Ammon's horn (tissue), 1 donor: ENCODE results near the gene PRKCE.
"Not testable (repeated sequence)": the region's sequence is repeated elsewhere in the genome, so short reads cannot be mapped to it uniquely, and the experiment has no call there.

Experiments
- DNase-seq: peaks from one replicate; pipeline ENCODE4 v3.0.0-alpha.2; 2016; ENCODE audit warnings: low spot score

Gene PRKCE

GRCh38 chr2:45837812-45838341 lies 186.4 kb downstream of the PRKCE start:
- no peak for DNase-seq

- peak; percentile 75 for DNase-seq
Measured at GRCh38 chr2:45839508-45840251, 188.2 kb downstream of the PRKCE start.

DNA sequence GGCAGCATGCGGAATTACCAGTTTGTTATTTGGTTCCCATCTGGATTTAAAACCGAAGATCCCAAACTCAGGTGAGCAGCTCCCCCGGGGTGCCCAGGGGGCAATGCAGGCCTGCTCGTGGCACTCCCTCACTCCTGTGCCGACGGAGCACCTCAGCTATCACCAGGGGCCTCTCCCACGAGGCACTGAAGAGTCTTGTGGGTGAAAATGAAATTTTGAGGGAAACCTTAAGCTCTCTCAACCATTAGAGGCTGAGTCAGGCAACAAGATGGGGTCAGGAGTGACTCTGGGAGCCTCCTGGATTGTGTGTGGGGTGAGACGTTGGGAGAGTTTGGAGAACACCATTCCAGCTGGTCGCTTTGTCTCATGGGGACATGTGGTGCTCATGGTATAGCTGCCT lies 189.0 kb downstream of the PRKCE start:
- DNase-seq, result no peak

DNA sequence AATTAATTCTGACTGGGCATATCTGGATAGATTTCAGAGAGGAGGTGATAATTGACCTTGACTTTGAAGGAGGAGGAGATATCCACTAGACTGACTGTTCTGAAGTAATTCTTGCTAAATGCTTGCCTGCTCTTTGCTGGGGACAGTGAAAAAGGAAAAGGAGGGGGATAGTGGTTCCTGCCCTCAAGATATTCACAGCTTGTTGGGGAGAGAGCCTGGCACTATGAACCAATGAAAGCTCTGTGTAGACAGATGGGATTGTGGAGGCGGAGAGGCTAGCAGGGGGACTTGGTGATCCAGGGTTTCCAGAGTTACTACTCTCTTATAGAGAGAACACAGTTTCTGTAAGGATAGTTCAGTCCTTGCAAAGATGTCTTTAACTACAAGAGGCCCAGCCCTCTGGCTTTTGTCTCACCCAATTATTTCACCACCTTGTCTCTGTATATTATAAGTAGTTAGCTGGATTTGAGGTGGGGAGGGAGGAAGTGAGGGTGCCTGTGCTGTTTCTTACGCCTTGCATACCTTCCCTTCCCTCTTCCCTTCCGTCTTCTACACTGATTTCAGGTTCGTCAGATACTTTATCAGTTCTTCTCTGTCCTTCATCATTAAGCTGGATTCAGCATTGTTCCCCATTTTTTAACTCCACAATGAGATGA lies 190.4 kb downstream of the PRKCE start:
- DNase-seq, result no peak

- no peak for DNase-seq
Measured at GRCh38 chr2:45843136-45843535, 191.7 kb downstream of the PRKCE start.

DNA sequence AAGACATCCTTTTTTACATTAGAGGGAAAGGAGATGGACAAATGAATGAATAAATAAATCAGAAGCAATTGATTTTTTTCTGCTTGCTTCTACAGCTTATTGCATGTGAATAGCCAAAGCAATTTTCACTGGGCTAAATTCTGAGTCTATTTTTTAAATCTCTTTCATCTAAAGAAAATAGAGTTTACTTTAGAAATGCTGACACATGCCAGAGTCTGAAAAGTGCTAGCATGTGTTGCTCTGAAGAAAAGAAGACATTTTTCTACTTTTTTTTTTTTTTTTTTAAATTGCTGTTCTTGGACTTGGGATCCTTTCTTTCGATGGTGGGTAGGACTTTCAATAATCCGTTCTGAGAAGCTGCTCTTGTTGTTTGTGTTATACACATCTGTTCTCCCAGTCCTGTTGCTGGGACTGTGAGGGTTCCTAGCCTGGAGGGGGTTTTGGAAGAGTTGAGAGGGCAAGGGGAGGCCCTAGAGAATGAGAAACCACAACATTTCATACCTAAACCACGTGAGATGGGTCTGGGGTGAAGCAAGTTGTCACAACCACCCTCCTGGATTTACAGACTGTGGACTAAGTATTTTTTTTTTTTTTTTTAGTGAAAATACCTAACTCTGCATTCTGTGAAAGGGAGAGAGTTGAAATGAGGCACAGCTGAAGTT lies 193.5 kb downstream of the PRKCE start:
- no peak for DNase-seq

DNA sequence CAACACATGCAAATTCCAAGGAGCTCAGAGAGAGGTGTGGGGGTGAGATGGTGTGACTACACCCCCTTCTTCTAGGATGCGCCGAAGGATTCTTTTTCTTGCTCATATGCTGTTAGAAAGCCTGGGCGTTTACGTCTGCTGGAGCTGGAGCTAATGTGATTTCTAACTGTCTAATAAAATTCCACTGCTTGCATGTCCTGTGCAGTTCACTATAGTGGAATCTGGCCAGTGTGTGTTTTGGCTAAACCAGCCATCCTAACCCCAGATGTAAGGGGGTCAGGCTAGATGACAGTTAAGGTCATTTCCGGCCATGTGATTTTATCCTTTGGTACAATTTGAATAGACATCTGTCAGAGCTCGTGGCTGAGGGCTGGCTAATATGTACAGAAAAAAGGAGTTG lies 194.1 kb downstream of the PRKCE start:
- DNase-seq, result no peak

DNA sequence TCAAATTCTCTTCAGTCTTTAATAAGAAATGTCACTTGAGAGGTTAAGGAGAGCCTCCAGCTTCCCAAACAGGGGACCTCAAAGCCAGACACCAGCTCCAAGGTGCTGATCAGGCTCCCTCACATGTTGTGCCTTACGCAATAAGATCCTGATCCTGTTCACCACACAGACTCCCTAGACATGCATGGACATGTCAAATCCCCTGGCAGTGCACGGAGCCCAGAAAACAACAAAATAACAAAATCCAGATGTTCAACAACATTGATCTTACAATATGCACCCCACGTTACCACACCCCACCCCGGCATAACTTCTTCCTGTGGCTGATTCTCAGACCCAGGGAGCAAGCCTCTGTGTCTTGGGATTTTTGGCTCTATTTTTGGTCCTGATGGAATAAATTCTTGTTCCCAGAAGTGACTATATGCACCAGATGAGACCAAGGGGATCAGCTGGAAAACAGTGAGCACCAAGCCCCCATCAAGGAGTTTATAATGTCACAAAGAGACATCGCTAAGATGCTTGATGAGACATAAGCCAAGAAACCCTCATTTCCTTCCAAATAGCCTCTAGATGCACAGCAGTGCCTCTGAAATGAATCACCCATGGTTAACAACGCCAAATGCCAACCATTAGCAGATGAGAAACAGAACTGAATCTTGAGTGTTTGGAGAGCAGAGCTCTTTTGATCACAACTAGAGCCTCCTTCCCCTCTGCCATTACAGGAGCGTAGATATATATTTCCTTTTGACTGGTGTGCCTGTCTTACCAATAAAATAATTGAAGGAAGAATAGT lies 198.2 kb downstream of the PRKCE start:
- no peak for DNase-seq

DNA sequence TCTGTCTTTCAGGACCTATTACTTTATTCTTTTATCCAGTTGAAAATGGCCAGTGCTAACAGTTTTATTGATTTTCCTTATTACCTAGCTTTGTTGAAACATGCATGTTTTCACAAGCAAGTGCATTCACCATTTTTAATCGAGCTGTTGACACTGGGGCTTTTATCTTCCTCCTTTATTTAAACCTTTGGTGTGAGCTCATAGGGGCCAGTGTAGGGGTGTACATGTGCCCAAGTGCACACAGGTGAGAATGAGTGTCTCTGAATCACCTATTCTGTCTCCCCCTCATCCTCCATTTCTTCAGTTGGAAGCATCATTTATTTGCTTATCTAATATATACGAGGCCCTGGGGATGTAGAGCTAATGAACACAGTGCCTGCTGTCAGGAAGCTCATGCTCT lies 199.1 kb downstream of the PRKCE start:
- no peak for DNase-seq

DNA sequence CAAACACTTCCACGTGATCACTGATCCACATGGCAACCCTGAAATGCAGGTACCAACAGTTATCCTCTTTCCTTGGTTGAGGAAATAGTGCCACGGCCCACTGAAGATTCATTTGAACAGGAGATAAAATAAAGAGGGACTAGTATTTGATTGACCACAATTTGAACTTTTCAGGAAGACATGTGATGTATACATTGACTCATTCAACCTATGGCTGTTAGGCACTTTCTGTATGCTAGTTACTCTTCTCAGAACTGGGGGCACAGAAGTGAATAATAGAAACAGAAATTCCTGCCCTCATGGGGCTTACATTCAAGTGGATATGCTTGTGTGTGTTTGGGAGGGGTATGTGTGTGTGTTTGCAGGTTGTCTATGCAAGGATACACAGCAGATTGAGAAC lies 199.6 kb downstream of the PRKCE start:
- no peak for DNase-seq

DNA sequence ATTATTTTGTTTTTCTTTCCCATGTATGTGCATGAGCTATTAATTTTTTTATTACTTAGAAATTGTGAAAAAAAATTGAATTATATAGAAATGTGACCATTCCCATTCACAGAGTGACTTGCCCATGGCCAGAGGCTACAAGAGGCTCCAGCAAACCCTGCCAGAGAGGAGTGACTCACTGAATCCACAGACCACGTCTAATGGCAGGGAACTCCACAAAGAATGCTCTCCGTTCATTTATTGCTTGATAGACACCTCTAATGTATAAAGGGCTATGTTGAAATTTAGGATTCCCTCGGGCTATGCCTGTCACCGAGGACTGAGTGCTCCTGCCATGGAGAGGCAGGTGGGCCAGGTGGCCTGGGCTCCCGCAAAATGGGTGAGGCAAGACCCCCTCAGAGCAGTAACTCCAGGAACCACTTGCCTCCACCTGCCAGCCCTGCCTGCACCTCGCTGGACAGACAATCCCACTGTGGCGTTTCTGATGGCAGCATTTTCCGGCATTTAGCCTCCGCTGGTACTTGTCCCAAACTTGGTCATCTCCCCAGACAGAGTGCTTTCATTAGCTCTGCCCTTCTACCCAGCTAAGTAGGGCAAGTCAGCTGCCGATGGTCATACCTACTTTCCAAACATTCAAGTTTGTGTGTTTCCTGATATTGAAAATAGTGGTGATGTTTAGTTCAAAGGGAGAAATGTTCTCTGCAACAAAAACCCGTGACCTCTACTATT lies 200.3 kb downstream of the PRKCE start:
- DNase-seq, result no peak

DNA sequence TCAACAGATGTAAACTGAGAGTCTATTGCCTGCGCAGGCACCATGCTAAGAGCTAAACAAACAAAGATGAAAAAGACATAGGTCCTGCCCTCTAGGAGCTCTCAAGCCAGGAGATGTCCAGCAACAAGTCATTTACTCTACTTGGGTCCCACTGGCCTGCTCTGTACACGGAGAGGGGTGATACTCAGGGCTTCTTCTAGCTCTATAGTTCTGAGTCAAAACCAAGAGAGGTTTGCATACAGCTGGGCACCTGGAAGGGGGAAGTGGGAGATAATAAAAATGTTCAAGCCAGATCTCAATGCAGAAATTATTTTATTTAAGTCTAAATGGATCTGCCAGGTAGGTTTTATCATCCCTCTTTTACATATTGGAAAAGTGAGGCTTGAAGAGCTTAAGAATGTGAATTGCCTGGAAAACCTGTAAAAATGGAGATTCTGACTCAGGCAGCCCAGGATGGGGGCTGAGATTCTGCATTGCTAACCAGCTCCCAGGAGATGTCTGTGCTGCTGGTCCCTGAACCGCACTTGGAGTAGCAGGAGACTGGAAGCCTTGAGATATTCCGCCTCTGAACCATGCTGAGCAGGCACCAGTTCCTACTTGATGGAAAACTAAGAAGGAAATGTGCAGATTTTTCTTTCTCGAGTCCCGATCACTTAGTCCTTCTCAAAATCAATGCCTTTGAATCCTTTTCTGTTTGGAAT lies 201.1 kb downstream of the PRKCE start:
- DNase-seq, result no peak

DNA sequence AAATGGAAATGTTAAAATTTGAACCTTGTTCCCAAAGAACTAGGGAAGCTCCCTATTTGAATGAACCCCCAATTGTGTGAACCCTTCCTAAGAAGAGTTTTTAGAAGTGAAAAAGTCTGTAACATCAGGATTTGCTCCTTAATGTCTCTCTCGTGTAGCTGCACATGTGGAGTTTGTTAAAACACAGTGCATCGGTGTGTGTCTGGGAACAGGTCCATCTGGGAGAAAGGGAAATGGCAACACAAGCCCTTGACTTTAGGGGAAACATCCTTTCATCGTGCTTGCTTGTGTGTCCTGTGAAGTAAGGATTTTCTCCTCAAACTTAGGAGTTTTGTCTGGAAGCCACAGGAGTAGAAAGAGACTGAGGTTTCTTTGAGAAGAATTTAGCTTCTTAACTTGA lies 203.9 kb downstream of the PRKCE start:
- no peak for DNase-seq

- DNase-seq, result no peak
Measured at GRCh38 chr2:45856391-45857274, 205.2 kb downstream of the PRKCE start.

DNA sequence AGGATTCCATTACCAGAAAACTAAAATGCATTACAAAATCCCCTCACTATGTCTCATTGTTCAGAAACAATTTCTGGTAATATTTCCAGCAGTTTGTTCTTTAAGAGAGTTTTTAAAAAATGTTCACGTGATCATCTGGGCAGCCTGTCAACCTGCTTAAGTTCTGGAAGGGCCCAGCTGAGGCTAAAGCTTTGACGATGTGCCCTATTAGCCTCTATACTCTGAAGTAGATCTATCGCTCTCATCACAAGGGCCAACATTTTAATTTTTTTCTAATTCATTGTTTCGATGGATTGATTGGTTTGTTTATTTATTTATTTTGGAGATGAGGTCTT lies 205.8 kb downstream of the PRKCE start:
- DNase-seq, result no peak

- no peak for DNase-seq
Measured at GRCh38 chr2:45857867-45858520, 206.5 kb downstream of the PRKCE start.

DNA sequence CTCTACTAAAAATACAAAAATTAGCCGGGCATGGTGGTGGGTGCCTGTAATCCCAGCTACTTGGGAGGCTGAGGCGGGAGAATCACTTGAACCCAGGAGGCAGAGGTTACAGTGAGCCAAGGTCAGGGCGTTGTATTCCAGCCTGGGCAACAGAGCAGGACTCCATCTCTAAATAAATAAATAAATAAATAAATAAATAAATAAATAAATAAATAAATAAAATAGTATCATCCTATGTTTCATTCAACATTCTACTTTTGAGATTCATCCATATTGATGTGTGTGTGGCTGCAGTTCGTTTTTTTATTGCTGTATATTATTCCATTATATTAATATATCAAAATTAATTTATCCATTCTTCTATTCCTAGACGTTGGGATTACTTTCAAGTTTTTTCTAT lies 207.4 kb downstream of the PRKCE start:
- not testable (repeated sequence) for DNase-seq

DNA sequence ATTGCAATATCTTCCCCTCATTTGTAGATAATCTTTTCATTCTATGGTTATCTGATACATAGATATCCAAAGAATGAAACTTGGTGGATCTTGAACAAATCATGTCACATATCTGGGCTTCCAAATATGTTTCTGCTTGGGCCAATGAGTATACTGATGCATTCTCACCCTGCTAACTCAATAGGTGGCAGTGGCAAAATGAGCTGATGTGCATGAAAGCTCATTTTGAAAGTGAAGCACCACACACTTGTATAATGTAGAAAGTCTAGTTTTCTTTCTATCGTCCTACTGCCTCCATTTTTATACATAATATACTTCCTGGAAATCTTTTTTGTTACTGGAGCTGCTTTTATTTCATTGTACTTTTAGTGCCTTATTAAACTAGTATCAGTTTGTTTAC lies 208.2 kb downstream of the PRKCE start:
- DNase-seq, result no peak
